DMS114 treated with DMSO at 0.1 percent for 48 hours (cell line): ENCODE data around the gene CFAP77.

Source experiments
- DNase-seq: peaks from one replicate; lab custom pipeline; 2025; ENCODE audit not compliant: unreplicated experiment; lab: John Stamatoyannopoulos, UW

The CFAP77 gene

DNA sequence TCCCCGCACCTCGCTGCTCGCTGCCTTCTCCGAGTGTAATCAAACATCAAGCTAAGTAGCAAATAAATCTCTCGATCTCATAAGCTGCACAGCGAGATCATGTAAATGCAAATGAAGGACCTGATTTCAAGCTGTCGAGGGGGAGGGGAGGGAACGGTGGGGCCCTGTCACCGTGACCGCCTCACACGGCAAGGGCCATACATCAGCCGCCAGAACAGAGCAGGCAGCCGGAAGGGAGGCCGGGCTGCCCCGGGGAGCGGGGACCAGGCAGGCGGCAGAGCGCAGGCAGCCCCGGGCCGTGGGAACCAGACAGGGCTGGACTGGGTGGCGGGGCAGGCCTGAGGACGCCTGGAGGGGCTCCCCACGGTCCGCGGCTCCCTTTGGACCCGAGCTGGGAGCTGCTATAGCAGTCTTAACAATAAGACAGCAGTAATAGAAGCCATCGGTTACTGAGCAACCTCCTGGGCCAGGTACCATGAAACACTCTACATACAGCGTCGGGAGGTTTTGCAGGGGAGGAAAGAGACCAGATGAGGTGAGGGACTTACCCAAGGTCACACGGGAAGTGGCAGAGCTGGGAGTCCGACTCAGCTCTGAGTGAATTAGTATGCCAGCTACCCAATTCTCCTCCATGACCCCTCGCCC, 76.8 kb downstream of the CFAP77 start:
- DNase-seq, result no peak

DNA sequence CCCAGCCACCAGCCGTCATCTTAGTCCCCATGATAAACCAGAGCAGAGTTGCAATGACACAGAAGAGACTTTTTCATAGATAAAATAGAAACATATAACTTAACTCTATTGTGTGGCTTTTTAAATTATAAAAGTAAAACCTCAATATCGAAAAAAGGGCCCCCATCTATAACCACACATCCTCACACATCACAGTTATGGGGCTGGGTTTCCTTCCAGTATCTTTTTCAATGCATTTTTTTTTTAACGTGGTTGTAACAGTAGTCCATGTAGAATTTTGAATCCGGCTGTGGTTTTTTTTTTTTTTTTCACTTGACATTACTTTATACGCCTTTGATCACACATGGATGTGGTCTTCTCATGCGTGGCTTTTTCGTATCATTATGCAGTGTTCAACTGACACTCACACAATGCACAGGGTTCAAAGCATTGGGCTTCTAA, 77.4 kb downstream of the CFAP77 start:
- no peak for DNase-seq

DNA sequence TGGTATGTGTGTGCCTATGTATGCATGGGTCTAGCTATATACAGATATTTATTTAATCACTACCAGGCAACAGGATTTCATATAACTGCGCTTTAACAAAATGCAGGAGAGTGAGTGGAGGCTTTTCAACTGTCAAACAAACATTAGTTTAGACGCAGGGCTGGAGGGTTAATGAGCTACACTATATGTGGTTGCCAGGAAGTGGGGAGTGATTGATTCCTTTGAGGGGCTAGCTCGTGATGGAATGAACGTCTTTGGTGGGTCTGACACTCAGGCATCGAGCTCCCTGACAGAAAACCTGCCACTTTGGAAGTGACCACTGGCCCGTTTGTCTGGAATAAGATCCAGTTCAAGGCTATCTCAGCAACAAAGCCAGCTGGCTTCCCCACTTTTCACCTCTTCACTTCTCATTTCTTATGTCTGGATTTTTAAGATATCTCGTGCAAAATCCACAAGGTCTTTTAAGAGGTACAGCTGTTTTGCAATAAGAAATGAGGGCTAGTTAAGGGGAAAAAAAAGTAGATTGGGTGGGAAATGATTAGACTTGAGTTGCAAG, 78.0 kb downstream of the CFAP77 start:
- no peak for DNase-seq

- no peak for DNase-seq
Observed at GRCh38 chr9:132488626-132489025, 78.6 kb downstream of the CFAP77 start.

GRCh38 chr9:132489536-132489935, 79.5 kb downstream of the CFAP77 start:
- no peak for DNase-seq

DNA sequence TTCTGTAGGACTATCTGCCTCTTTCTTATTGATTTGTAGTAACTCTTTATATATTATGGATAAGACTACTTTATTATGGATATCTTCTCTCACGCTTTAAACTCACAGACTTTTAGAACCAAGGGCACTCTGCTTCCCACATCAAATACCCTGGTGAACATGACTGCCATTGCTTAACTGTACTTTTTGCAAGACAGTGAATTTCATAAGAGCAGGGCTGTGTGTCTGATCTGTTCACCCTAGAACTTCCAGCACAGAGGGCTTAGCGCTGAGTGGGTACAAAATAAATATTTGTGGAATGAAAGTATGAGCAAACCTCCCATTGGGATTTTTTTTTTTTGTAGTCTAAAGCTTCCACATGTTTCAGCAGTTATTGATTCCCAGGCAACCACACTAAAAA, 84.8 kb downstream of the CFAP77 start:
- no peak for DNase-seq

- no peak for DNase-seq
Observed at GRCh38 chr9:132497731-132498130, 87.7 kb downstream of the CFAP77 start.

DNA sequence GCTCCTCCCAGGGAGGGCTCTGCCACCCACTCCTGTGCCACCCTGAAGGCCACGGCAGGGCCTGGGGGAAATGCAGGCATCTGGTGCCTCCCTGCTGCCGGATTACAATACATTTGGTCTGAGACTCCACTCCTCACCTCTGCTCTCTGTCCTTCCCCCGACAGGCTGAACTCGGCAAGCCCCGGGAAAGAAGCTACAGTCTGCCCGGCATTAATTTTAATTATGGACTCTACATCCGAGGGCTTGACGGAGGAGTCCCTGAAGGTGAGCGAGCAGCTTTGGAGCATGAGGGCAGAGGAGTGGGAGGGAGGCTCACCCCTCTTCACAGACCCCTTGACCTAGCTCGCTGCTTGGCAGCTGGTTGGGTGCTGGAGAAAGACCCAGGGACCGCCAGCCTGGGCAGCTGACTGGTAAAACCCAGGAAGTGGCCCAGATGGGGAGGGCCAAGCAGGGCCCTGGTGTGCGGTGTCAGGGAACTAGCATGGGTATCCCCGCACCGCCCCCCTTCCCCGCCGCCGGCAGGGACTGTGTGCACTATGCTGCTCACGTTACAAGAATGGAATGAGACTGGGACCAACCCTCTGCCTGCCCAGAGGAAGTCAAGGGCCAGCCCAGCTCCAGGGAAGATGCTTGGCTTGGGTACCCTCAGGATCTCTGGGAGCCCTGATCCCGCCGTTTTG, 88.7 kb downstream of the CFAP77 start:
- DNase-seq, result no peak

- no peak for DNase-seq
Observed at GRCh38 chr9:132499251-132499650, 89.2 kb downstream of the CFAP77 start.

- no peak for DNase-seq
Observed at GRCh38 chr9:132500193-132500592, 90.2 kb downstream of the CFAP77 start.

DNA sequence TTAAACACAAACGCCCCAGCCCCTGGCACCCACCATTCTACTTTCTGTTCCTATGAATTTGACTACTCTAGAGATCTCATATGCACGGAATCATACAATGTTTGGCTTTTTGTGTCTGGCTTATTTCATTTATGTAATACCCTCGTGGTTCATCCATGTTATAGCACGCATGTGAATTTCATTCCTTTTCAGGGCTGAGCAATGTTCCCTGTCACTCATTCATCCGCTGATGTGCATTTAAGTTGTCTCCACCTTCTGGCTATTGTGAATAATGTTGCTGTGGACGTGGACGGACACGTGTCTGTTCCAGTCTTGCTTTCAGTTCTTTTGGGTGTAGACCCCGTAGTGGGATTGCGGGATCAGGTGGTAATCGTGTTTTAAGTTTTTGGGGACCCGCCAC, 92.5 kb downstream of the CFAP77 start:
- no peak for DNase-seq

DNA sequence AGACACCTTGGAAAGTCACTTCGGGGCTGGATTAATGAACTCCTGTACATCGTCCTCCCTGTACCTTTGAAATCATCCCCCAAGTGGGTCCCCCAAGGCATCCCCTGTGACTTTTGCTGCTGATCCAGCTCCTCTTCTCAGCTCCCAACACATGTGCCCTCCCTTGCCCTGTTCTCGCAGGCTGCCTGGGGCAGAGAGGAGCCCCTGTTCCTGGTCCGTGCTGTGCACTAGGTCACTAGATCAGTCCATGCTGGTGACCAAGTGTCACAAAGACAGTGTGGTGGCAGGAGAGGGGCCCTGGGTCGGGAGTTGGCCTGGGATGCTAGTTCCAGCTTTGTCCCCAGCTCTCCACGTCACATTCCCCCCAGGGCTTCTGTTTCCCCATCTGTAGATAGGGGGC, 93.1 kb downstream of the CFAP77 start:
- no peak for DNase-seq

- DNase-seq, result no peak
Observed at GRCh38 chr9:132504488-132504887, 94.5 kb downstream of the CFAP77 start.

- DNase-seq, result no peak
Observed at GRCh38 chr9:132505991-132506655, 96.1 kb downstream of the CFAP77 start.

DNA sequence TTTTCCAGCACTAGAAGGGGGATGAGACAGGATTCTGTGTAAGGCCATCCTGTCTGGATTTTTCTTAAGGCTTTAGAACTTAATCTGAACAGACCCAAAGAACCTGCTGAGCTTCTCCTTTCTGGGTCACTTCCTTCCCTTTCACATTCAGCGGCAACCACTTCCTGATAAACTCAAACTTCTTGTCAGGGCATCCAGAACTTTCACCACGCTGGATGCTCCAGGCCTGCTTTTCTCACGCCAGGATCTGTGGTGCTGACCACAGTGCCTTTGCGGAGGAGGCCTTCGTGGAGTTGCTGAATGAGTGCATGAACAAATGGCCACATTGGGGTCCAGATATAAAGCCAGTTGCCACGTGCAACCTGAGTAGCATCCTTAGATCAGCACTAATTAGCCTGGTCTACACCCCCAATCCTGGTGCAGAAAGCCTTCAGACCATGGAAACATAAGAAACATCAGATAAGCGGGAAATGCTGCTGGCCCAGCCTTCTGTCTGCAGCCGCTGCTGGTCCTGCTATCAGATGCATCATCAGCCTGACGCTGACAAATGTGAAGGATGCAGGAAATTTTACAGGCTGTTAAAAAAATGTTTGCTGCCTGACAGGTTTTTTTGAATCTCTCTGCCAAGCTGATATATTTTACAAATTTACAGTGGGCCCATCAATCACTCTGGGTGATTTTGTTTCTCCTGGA, 97.1 kb downstream of the CFAP77 start:
- DNase-seq, result no peak

GRCh38 chr9:132507670-132508469, 97.9 kb downstream of the CFAP77 start:
- peak; percentile 25 for DNase-seq

DNA sequence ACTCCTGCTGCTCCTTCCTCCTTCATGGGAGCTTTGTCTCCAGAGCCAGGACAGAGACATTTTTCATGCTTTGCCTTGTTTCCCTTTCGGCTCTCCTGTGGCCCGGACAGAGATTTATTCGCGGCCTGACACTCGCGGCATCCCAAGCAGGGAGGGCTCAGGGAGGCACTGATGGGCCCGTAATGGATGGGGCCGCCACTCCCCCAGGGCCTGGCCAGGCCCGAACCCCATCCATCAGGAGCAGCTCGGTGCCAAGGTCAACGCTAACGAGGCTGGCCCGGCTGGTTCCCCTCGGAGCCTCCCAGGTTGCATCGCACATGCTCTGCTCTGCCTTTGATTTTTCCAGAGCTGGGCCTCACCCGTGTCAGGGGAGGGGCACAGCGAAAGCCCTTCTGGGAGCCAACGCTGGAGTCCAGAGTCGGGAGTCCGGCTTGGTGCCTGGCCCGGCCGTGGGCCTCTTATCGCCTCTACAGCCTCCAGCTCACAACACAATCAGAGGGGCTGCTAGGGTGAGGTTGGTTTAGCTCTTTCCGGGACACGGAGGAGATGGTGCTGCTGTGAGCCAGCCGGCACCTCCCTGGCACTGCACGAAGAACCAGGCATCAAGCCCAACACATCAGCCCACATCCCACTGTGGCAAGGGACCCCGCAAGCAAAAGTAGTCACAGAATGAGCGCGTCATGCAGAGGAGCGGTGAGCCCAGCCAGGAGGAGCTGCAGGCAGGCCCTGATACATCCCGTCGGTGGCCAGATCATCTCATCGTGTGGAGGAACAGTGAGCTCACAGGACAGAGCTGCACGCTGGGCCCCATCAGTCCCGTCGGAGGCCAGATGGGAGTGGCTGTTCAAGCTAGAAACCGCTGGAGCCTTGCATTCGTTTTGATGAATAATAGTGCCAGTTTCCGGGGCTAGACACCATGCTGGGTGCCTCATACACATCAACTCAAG, 100.2 kb downstream of the CFAP77 start:
- no peak for DNase-seq

GRCh38 chr9:132511191-132511999, 101.4 kb downstream of the CFAP77 start:
- no peak for DNase-seq

DNA sequence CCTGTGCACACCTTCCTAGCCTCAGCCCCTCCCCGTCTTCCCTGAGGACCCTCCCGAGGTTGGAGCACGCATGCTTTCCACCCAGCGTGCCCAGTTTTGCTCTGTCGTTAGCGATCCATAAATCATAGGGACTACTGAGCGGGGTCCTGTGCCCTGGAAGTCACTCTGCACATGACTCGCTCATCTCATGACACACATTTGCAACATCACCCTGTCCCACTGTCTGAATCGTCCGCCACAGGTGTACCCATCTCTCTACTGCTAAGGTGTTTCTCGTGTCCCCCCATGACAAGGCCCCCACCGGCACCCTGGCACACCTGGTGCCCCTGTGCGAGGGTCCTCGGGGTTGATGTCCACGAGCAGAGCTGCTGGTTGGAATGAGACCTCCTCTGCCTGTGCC, 103.4 kb downstream of the CFAP77 start:
- DNase-seq, result no peak
